DMS114 treated with DMSO at 0.1 percent for 48 hours (cell line): ENCODE measurements around the gene CEMIP.
"Not testable (repeated sequence)": the region's sequence is repeated elsewhere in the genome, so short reads cannot be mapped to it uniquely, and the experiment has no call there.

Source experiments
- DNase-seq: peaks from one replicate; lab custom pipeline; 2025; ENCODE audit not compliant: unreplicated experiment; lab: John Stamatoyannopoulos, UW

The CEMIP gene

DNA sequence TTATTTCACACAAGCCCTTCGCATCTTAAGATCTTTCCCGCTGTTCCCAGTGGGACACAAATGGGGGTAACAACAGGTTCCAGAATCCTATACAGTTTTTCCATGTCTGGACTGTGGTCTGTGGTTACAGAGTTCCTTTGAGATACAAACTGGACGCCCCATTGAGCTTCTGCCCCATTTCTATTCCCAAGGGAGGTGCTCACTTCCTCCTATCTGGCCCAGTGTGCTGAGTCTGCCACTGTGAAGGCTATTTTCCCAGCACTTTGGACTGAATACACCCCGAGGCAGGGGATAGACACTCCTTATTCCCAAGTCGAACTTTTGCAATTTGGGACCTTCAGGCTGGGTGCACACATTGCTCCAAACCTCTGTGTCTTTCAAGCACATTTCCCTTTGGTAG lies 166.4 kb downstream of the CEMIP start:
- DNase-seq = no peak

DNA sequence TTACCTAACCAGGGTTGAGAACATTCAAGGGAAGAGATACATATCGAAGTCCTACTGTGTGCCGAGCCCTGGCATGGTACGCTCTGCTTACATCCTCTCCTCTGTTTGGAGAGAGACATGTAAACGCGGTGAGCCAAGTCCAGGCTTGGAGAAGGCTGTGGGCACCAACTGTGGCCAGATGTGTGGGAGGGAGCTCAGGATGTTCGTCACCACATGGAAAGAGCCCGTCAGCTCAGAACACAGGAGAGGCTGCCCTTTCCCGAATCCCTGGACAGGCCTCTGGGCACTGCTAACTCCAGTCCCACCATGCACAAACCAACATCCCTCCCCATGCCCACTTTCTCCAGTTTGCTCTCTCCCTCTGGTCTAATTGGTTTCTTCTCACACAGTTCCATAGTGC lies 167.4 kb downstream of the CEMIP start:
- DNase-seq = no peak

DNA sequence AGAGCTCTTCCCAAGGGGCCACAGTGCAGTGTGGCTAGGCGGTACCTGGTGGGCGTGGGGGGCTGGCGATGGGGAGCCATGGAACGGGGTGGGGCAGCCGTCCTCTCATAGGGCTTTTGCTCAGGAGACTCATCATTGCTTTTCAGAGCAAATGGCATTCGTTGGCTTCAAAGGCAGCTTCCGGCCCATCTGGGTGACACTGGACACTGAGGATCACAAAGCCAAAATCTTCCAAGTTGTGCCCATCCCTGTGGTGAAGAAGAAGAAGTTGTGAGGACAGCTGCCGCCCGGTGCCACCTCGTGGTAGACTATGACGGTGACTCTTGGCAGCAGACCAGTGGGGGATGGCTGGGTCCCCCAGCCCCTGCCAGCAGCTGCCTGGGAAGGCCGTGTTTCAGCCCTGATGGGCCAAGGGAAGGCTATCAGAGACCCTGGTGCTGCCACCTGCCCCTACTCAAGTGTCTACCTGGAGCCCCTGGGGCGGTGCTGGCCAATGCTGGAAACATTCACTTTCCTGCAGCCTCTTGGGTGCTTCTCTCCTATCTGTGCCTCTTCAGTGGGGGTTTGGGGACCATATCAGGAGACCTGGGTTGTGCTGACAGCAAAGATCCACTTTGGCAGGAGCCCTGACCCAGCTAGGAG lies 169.6 kb downstream of the CEMIP start:
- no peak for DNase-seq

- no peak for DNase-seq
Observed at GRCh38 chr15:80949756-80950155, 170.6 kb downstream of the CEMIP start.

DNA sequence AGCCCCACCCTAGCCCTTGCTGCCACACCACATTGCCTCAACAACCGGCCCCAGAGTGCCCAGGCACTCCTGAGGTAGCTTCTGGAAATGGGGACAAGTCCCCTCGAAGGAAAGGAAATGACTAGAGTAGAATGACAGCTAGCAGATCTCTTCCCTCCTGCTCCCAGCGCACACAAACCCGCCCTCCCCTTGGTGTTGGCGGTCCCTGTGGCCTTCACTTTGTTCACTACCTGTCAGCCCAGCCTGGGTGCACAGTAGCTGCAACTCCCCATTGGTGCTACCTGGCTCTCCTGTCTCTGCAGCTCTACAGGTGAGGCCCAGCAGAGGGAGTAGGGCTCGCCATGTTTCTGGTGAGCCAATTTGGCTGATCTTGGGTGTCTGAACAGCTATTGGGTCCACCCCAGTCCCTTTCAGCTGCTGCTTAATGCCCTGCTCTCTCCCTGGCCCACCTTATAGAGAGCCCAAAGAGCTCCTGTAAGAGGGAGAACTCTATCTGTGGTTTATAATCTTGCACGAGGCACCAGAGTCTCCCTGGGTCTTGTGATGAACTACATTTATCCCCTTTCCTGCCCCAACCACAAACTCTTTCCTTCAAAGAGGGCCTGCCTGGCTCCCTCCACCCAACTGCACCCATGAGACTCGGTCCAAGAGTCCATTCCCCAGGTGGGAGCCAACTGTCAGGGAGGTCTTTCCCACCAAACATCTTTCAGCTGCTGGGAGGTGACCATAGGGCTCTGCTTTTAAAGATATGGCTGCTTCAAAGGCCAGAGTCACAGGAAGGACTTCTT lies 171.3 kb downstream of the CEMIP start:
- no peak for DNase-seq

GRCh38 chr15:80951941-80952340 lies 172.8 kb downstream of the CEMIP start:
- DNase-seq = no peak

- no peak for DNase-seq
Observed at GRCh38 chr15:80953001-80953952, 174.1 kb downstream of the CEMIP start.

DNA sequence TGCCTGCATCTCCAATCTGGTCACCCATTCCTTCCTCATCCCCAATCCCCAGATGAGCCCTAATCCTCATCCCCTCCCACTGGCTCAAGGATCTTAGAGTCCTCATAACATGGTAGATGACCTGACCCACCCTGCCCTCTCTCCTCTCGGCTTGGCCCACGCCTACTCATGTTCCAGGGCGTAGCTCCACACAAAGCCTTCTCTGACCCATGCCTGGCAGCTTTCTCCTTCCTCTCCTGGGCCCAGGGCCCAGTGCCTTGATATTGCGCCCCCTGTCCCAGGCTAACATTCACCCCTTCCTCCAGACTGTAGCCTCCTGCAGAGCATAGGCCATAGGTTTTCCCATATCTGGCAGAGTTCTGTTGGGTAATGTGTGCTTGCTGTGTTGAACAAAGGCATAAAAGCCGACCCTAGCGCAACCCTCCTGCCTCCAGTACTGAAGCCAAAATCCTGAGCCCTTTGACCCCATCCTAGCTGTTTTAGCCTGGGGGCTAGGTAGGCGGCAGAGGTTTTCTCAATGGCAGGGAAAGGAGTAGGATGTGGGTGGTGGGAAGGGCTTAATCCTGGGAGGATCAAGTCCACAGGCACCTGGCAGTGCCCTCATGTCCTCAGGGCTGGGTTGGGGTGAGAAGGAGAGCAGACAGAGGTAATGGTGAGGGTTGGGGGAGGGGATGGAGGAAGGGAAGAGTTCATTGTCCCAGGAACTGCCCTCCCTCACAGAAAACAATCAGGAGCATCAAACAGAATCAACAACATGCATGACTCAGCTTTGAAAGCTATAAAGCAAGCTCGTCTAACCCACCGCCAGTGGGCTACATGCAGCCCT lies 175.0 kb downstream of the CEMIP start:
- DNase-seq = no peak

GRCh38 chr15:80955571-80956452 lies 176.6 kb downstream of the CEMIP start:
- DNase-seq = not testable (repeated sequence)

GRCh38 chr15:80957556-80957955 lies 178.4 kb downstream of the CEMIP start:
- no peak for DNase-seq

DNA sequence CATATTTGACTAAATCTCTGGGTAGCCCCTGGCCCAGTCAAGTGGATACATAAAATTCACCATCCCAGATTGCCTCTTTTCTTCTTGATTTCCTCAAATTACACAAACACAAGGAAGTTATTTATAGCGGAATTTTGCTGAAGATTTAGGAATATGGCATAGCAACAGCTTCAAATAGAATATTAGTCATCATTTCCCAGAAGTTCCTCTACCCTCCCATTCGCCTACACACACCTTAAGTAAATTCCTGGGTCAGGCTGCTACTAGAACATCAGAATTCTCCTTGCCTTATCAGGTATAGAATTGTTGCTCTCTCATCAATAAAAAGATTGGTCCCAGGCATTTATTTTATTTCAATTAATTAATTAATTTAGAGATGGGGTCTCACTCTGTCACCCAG lies 178.8 kb downstream of the CEMIP start:
- no peak for DNase-seq

DNA sequence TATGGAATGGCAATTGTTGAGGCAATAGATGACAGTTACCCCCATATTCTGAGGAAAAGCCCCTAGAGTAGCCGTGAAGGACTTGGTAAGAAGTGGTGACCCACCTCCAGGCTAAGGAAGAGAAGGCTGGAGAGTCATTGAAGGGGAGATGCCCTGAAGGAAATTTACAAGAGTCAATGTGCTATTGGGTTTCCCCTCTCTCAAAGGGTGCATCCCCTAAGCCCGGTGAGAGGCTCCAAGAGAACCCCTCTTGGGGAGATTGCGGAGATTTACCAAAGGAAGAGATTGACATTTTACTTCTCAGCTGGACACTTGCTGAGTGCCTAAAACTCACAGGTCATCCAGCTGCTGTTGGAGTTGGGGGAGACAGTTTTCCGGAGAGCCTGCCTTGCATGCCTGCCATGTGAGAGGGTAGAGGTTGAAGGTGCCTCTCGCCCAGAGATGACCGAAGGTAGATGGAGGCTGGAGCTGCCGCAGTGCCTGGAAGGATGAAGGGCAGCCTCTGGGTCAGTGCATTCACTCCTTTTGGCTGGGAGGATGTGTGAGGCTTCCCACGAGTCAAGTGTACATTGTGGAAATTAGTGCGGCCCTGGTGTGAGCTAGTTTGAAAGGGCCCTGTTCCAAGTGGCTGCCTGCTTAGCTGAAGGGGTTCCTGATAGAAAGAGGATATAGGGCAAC lies 179.8 kb downstream of the CEMIP start:
- DNase-seq = no peak

DNA sequence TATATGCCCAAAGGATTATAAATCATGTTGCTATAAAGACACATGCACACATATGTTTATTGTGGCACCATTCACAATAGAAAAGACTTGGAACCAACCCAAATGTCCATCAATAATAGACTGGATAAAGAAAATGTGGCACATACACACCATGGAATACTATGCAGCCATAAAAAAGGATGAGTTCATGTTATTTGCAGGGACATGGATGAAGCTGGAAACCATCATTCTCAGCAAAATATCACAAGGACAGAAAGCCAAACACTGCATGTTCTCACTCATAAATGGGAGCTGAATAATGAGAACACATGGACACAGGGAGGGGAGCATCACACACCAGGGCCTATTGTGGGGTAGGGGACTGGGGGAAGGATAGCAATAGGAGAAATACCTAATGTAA lies 186.3 kb downstream of the CEMIP start:
- not testable (repeated sequence) for DNase-seq

DNA sequence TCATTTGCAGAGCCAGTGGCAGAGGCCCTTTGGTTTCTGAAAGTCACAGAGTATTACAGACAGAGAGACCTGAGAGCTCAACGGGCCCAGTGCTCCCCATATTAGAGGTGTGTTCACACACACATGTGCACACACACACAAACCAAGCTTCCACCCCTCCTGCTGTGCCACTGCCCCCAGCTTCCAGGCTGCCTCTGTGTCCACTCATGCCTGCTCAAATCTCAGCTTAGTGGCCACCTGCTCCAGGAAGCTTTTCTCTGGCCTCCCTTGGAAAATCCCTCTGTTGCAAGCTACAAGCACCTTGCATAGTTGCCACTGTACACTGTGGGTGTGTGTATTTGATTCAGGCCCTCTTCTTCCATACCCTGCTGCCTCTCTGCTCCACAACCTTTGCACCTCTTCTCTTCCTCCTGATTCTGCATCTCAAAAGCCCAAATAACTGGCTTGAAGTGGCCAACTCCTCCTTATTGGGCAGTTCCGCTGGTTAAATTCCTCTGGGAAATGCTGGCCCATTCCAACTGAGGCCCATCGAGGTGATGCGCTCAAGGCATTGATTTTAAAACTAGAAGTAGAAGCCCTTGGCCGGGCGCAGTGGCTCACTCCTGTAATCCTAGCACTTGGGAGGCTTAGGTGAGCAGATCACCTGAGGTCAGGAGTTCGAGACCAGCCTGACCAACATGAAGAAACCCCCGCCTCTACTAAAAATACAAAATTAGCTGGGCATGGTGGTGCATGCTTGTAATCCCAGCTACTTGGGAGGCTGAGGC lies 187.4 kb downstream of the CEMIP start:
- no peak for DNase-seq

DNA sequence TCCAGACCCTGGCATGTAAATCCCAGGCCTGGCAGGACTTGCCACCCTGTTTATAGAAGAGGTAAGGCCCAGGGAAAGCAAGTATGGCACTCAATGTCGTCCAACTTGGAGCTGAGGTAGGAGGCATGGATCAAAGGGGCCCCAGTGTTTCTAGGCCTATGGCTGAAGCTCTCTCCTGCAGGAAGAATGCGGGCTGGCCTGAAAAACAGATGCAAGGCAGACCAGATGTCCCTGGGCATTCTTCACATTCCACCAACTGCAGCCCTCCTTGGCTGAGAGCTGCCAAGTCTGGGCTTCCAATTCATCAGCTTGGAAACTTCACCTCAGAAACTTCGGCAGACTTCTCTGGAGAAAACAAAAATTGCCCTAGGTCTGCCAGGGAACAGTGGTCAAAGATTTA lies 188.3 kb downstream of the CEMIP start:
- DNase-seq = no peak

- DNase-seq = no peak
Observed at GRCh38 chr15:80967991-80968510, 188.9 kb downstream of the CEMIP start.

DNA sequence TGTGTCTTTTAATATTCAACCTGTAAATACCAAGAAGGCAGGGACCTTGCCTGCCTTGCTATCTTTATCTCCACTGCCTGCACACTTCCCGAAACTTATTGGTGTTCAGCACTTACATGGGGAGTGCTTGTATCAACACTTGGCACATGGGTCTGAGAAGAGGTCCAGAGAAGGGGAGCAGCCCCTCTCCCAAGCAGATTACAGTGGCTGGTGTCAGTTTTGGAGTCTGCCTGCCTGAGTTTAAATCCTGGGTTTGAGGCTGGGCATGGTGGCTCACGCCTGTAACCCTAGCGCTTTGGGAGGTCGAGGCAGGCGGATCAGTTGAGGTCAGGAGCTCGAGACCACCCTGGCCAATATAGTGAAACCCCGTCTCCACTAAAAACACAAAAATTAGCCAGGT lies 190.1 kb downstream of the CEMIP start:
- no peak for DNase-seq

GRCh38 chr15:80970018-80970657 lies 191.0 kb downstream of the CEMIP start:
- DNase-seq = peak; percentile 67
